Measurements from ENCODE around the gene GRN.
A peak's percentile ranks its signal among the peaks of the same experiment; 100 is the strongest.

GRN gene

GRCh38 chr17:44348234-44348987, 3.3 kb downstream of the GRN start:
- no peak for TF ChIP-seq CTCF (IDR thresholded peaks at IDR 0.05; ENCODE audit: insufficient read depth, low read depth, low read length, missing control alignments)
- DNase-seq (ENCODE audit: low read depth): peak; percentile 94
- H3K4me3 ChIP-seq (ENCODE audit: low read depth, low read length): peak overlapping the region; percentile 22

DNA sequence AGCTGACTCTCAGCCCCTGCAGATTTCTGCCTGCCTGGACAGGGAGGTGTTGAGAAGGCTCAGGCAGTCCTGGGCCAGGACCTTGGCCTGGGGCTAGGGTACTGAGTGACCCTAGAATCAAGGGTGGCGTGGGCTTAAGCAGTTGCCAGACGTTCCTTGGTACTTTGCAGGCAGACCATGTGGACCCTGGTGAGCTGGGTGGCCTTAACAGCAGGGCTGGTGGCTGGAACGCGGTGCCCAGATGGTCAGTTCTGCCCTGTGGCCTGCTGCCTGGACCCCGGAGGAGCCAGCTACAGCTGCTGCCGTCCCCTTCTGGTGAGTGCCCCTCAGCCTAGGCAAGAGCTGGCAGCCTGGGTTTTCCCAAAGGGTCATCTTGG, 3.9 kb downstream of the GRN start:
- TF ChIP-seq CTCF (IDR thresholded peaks at IDR 0.05; ENCODE audit: insufficient read depth, low read depth, low read length, missing control alignments): no peak

DNA sequence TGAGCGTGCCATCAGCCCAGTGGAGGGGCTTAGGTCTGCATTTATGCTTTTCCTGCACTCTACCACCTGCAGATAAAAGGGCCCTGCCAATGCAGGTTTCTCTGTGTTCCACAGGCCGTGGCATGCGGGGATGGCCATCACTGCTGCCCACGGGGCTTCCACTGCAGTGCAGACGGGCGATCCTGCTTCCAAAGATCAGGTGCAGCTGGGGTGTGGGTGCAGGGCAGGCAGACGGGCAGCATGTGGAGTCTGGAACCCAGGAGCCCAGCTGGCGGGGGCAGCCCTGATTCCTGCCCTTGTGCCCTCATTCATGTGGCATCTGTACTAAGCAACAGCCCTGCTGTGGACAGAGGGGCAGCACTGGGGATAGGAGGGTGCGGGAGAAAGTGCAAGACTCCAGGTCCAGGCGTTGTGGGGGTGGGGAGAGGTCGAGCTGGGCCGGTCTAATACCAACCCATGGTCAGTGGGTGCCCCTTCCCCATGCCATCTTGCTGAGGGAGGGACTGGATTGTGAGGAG, 4.5 kb downstream of the GRN start:
- no peak for DNase-seq (ENCODE audit: low read depth)
- TF ChIP-seq CTCF (IDR thresholded peaks at IDR 0.05; ENCODE audit: insufficient read depth, low read depth, low read length, missing control alignments): no peak
- H3K4me3 ChIP-seq (ENCODE audit: low read depth, low read length): peak overlapping the region; percentile 22

More for the DNA sequence above, 3.9 kb downstream of the GRN start:
- H3K4me3 ChIP-seq (ENCODE audit: low read depth, low read length): peak overlapping the region; percentile 22
- DNase-seq (ENCODE audit: low read depth): no peak

DNA sequence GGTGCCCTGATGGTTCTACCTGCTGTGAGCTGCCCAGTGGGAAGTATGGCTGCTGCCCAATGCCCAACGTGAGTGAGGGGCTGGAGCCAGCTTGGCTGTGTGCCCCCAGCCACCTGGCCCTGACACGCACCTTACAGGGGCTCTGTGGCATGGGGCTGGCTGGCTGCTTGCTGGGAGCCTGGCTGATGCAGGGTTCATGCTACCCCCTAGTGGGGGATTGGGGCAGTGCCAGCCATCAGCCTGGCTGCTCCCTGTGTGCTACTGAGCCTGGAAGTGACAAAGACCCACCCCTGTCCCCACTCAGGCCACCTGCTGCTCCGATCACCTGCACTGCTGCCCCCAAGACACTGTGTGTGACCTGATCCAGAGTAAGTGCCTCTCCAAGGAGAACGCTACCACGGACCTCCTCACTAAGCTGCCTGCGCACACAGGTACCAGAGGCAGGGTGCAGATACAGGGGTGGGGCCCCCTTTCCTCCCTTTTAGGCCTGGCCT, 5.7 kb downstream of the GRN start:
- peak; percentile 94 for TF ChIP-seq CTCF (IDR thresholded peaks at IDR 0.05; ENCODE audit: insufficient read depth, low read depth, low read length, missing control alignments)
- peak; percentile 84 for DNase-seq (ENCODE audit: low read depth)
- no peak overlapping the region for H3K4me3 ChIP-seq (ENCODE audit: low read depth, low read length)

GRCh38 chr17:44351464-44351863, 6.4 kb downstream of the GRN start:
- TF ChIP-seq CTCF (IDR thresholded peaks at IDR 0.05; ENCODE audit: insufficient read depth, low read depth, low read length, missing control alignments): no peak
- DNase-seq (ENCODE audit: low read depth): no peak
- H3K4me3 ChIP-seq (ENCODE audit: low read depth, low read length): no peak overlapping the region

GRCh38 chr17:44351961-44352827, 7.1 kb downstream of the GRN start:
- no peak overlapping the region for H3K4me3 ChIP-seq (ENCODE audit: low read depth, low read length)
- TF ChIP-seq CTCF (IDR thresholded peaks at IDR 0.05; ENCODE audit: insufficient read depth, low read depth, low read length, missing control alignments): no peak
- no peak for DNase-seq (ENCODE audit: low read depth)
